Breast epithelium (tissue), 3 donors: ENCODE results near the gene YBX1.

Experiments
- POLR2AphosphoS5 ChIP-seq, 3 donors: sonication (generic); formaldehyde crosslinking; IDR thresholded peaks; one replicate each; pipeline ENCODE4 v1.6.1; 2017; ENCODE audit warnings: antibody characterized with exemption in 3 of 3
- TF ChIP-seq, protein P1 (sequence below), 3 donors: fragments of 450-650 bp; IDR thresholded peaks; one replicate each; pipeline ENCODE4 v1.5.1; 2016 to 2017; ENCODE audit warnings: antibody characterized with exemption in 3 of 3, mild to moderate bottlenecking in 3 of 3, moderate library complexity in 3 of 3

DNA sequence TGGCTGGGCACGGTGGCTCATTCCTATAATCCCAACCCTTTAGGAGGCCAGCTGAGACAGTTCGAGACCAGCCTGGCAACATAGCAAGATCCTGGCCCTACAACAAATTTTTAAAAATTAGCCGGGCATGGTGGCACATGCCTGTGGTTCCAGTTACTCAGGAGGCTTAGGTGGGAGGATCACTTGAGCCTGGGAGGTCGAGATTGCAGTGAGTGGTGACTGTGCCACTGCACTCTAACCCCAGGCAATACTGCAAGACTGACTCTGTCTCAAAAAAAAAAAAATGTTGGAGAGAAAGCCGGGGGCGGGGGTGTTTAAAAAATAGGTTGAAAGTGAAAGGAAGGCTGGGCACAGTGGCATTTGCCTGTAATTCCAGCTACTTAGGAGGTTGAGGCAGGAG, 41.3 kb downstream of the YBX1 start:
- TF ChIP-seq POLR2AphosphoS5 (IDR thresholded peaks at IDR 0.05) = no peak
- TF ChIP-seq, protein P1, sequence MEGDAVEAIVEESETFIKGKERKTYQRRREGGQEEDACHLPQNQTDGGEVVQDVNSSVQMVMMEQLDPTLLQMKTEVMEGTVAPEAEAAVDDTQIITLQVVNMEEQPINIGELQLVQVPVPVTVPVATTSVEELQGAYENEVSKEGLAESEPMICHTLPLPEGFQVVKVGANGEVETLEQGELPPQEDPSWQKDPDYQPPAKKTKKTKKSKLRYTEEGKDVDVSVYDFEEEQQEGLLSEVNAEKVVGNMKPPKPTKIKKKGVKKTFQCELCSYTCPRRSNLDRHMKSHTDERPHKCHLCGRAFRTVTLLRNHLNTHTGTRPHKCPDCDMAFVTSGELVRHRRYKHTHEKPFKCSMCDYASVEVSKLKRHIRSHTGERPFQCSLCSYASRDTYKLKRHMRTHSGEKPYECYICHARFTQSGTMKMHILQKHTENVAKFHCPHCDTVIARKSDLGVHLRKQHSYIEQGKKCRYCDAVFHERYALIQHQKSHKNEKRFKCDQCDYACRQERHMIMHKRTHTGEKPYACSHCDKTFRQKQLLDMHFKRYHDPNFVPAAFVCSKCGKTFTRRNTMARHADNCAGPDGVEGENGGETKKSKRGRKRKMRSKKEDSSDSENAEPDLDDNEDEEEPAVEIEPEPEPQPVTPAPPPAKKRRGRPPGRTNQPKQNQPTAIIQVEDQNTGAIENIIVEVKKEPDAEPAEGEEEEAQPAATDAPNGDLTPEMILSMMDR (IDR thresholded peaks at IDR 0.05) = no peak
